Activated CD8-positive, alpha-beta T cell treated with anti-CD3 and anti-CD28 coated beads for 36 hours (primary cell): Measurements from ENCODE around the gene LIFR. TPM values are rescaled to one million over a fixed set of nuclear protein-coding genes. Genes with fewer than 3 reads are reported as not detected.
"Not testable (repeated sequence)": the region's sequence is repeated elsewhere in the genome, so short reads cannot be mapped to it uniquely, and the experiment has no call there.

Experiments used
- ATAC-seq: fragments of 200-7000 bp; cut with Tn5 transposase; one replicate; pipeline ENCODE4 v1.10.0; 2021; ENCODE audit warnings: mild to moderate bottlenecking, moderate library complexity
- CTCF ChIA-PET: fragments of 350-600 bp; sonication (Branson Sonifier 250); formaldehyde crosslinking; loops from one replicate; lab custom pipeline; 2021; ENCODE audit warnings: antibody characterized with exemption; lab: Charles Lee
- POLR2A ChIA-PET: fragments of 350-600 bp; sonication (Branson Sonifier 250); formaldehyde crosslinking; loops from one replicate; lab custom pipeline; 2021; ENCODE audit warnings: antibody characterized with exemption; lab: Charles Lee
- DNase-seq: peaks from one replicate; pipeline ENCODE4 v3.0.0-alpha.2; 2020
- H3K27ac Mint-ChIP-seq: one replicate; pipeline ENCODE4 v1.8.0; 2021; ENCODE audit warnings: mild to moderate bottlenecking, mixed read lengths
- H3K27me3 Mint-ChIP-seq: one replicate; pipeline ENCODE4 v1.8.0; 2021; ENCODE audit warnings: mixed read lengths
- H3K36me3 Mint-ChIP-seq: one replicate; pipeline ENCODE4 v1.8.0; 2021; ENCODE audit warnings: low read depth, mixed read lengths
- H3K4me1 Mint-ChIP-seq: one replicate; pipeline ENCODE4 v1.8.0; 2021; ENCODE audit warnings: low read depth, mixed read lengths
- H3K4me3 Mint-ChIP-seq: one replicate; pipeline ENCODE4 v1.8.0; 2021; ENCODE audit warnings: mild to moderate bottlenecking, moderate library complexity, mixed read lengths
- H3K9me3 Mint-ChIP-seq: one replicate; pipeline ENCODE4 v1.8.0; 2021; ENCODE audit warnings: mixed read lengths
- CTCF ChIP-seq: fragments of 200-600 bp; IDR thresholded peaks from one replicate; pipeline ENCODE4 v1.8.0; 2022; ENCODE audit warnings: antibody characterized with exemption, mild to moderate bottlenecking
- intact Hi-C: fragments of 100-400 bp; cut with micrococcal nuclease; formaldehyde crosslinking; loops from one replicate; pipeline ENCODE4 v1.10.0; 2022
- total RNA-seq, 2 experiments: library from RNA; stranded (reverse); gene quantifications; one replicate each; pipeline ENCODE4 v1.2.3, GENCODE V29; 2021

The LIFR gene
- total RNA-seq, 2 experiments from 2014 or later, result not detected

DNA sequence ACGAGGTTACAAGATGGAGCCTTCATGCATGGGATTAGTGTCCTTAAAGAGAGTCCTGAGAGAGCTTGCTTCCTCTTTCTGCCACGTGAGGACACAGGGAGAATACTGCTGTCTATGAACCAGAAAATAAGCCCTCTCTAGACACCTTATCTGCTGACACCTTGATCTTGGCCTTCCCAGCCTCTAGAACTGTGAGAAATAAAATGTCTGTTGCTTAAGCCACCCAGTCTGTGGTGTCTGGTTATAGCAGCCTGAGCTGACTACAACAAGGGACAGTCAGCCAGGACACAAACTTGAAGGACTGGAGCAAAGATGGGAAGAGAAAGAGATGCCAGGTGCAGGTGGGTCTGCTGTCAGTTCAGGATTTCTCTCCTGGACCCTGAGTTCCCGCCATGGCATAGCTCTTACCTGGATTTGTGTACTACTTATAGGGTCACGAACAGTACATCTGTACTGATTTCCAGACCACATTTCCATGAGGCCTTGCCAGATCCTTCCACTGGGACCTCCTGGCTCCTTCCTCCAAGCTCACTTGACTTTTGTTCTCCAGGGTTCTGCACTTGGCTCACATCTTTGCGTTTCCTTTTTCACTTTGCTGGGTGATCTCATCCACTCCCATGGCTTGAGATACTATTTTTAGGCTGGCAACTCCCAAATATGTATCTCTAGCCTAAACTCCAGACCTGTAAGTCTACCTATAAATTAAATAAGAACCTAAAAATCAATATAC lies 44.9 kb upstream of the LIFR start:
- Mint-ChIP-seq H3K4me1 (no peaks in the 10 kb centered on the region), H3K9me3 (no peaks in the 10 kb centered on the region), H3K27ac (no peak overlapping the region), H3K27me3 (peaks cover 10% of the 10 kb centered on the region), H3K4me3 (no peak overlapping the region), H3K36me3 (no peaks in the 10 kb centered on the region)
- POLR2A ChIA-PET, result no interaction called here
- intact Hi-C loops, result no loop called here
- no peak for ATAC-seq
- no peak for TF ChIP-seq CTCF
- no peak for DNase-seq
- CTCF ChIA-PET, result no interaction called here

DNA sequence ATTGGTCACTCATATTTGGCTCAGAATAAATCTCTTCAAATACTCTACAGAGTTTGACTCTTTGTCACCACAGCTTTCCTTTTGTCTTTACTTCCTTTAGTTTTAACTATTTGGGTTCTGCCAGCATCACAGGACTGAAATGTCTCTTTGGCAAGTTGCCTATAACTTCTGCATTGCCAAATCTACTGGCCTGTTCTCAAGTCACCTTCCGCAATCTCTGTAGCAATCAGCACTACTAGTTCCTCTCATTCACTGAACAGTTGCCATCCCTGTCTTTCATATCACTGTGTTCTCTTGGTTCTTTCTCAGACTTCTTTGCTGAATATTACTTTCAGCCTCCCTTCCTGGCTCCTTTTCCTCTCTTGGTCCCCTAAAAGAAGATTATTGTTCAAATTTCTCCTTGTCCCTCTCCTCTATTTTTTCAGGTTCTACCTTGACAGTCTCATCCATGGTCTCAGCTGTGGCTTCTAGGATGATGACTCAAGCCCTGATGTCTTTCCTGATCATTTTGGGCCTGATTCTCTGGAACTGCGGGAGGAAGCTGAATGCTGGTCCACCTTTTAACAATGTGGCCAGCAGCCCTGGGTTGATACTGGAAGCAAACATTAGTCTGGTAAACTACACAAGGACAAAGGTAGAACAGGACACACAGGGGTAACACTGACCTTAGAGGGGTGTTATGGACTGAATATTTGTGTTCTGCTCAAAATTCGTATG lies 44.0 kb upstream of the LIFR start:
- DNase-seq, result no peak
- H3K36me3 Mint-ChIP-seq, result no peaks in the 10 kb centered on the region

GRCh38 chr5:38599751-38600150 lies 43.3 kb upstream of the LIFR start:
- not testable (repeated sequence) for ATAC-seq

More for the DNA sequence above, 44.0 kb upstream of the LIFR start:
- ATAC-seq, result no peak
- TF ChIP-seq CTCF, result no peak
- intact Hi-C loops, result no loop called here
- Mint-ChIP-seq H3K4me1 (no peaks in the 10 kb centered on the region), H3K9me3 (no peaks in the 10 kb centered on the region), H3K27ac (no peak overlapping the region), H3K27me3 (peaks cover 5% of the 10 kb centered on the region), H3K4me3 (no peak overlapping the region)
- ChIA-PET POLR2A (no interaction called here), CTCF (no interaction called here)

DNA sequence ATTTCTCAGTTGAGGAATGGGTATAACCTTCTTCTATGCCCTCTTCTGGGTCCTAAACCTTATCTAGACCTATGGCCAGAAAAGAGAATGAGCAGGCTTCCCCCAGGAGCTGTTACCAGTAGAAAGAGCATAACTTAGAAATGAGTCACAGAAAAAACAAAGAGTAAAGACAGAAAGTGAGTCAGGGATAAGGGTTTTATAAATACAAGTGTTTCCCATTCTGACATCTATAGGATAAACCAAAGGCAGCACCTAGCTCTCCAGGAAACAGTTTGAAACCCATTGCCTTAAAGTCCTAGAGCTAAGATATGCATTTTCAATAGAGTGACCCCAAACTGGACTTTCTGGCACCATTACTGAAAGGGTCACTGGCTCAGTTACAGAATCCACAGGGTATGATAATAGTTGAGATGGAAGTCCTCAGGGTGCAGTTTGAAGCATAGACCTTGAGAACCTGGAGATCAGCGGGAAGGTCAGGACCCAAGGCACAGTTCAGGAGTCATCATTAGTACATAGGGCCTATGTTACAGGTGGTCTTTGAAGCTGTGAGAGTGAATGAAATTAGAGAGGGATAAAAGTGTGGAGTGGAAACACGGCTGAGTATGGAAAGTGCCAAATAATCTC lies 42.7 kb upstream of the LIFR start:
- intact Hi-C loops, result no loop called here
- peaks cover 7% of the 10 kb centered on the region for H3K27me3 Mint-ChIP-seq
- no peak overlapping the region for H3K27ac Mint-ChIP-seq
- TF ChIP-seq CTCF, result no peak
- ChIA-PET POLR2A (interaction anchor here (0.7 kb wide), 1 partner anchor 8 kb away, joined by 3 read pairs; no protein-coding TSS in a partner anchor), CTCF (interaction anchor here (0.5 to 1.3 kb wide), 3 partner anchors 10 to 172 kb away, joined by 3 to 5 read pairs (median 4); no protein-coding TSS in a partner anchor)
- ATAC-seq (no peak), DNase-seq (no peak)
- H3K4me1 Mint-ChIP-seq, result no peaks in the 10 kb centered on the region
- no peaks in the 10 kb centered on the region for H3K36me3 Mint-ChIP-seq
- no peak overlapping the region for H3K4me3 Mint-ChIP-seq
- no peaks in the 10 kb centered on the region for H3K9me3 Mint-ChIP-seq

More at GRCh38 chr5:38599751-38600150, 43.3 kb upstream of the LIFR start:
- H3K4me1 Mint-ChIP-seq, H3K27me3 Mint-ChIP-seq, H3K27ac Mint-ChIP-seq, intact Hi-C loops, H3K9me3 Mint-ChIP-seq, H3K36me3 Mint-ChIP-seq, H3K4me3 Mint-ChIP-seq, POLR2A ChIA-PET, DNase-seq: not testable (repeated sequence)
- CTCF ChIA-PET, result interaction anchor here (1.1 kb wide), 1 partner anchor 158 kb away, joined by 5 read pairs; no protein-coding TSS in a partner anchor

- CTCF ChIA-PET, result interaction anchor here (0.5 to 1.3 kb wide), 2 partner anchors 9 to 172 kb away, joined by 3 to 4 read pairs; no protein-coding TSS in a partner anchor
These were observed 42.0 kb upstream of the LIFR start for GRCh38 chr5:38598296-38598993.

More at GRCh38 chr5:38598296-38598993, 42.0 kb upstream of the LIFR start:
- Mint-ChIP-seq H3K9me3 (no peaks in the 10 kb centered on the region), H3K27ac (no peak overlapping the region), H3K4me1 (no peaks in the 10 kb centered on the region), H3K27me3 (peaks cover 5% of the 10 kb centered on the region), H3K4me3 (no peak overlapping the region), H3K36me3 (no peaks in the 10 kb centered on the region)
- DNase-seq, result no peak
- no peak for TF ChIP-seq CTCF
- POLR2A ChIA-PET, result interaction anchor here (0.7 kb wide), 2 partner anchors 9 to 66 kb away, joined by 3 read pairs; no protein-coding TSS in a partner anchor
- intact Hi-C loops, result no loop called here
- ATAC-seq, result no peak
